Measurements from ENCODE around the gene BPHL.
"Not testable (repeated sequence)": the region's sequence is repeated elsewhere in the genome, so short reads cannot be mapped to it uniquely, and the experiment has no call there.

DNA sequence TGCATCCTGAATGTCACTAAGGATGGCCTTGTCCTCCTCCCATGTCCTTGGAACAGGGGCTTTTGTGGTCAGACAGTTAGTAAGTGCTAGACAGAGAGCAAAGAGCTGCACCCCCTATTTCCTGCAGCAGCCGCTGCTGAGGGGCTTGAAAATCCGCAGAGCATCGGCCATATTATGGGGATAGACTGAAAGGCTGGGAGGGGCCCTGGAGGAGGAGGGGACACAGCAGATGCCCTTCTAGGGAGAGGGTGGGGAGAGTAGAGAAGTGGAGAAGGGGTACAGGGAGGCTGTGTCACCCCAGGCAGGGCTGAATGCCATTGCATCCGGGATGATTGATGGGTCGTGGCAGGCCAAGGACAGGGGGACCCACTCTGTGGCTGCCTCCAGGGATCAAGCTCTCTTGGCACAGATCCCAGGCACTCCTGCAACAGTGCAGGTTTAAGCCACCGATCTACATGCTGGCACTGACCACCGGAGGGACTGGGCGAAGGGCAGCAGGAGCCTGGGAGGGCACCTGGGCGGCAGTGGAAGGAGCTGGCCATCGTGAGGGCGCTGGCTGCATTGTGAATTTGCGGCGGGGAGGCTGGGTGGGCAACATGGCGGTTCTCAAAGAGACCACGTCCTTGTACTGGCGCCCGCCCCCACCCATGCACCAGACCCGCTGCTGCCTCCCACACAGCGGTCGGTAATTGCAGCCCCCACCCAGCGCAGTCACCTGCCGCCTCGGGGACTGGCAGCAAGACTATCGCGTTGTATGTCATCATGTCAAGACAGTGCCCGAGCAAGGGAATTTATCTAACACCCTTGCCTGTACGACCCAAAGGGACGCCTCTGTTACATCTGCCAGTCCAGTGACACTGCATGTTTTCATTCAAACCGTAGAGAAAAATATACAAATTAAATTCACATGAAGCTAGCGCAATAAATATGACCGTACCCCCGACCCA lies 37.9 kb downstream of the BPHL start:
- not testable (repeated sequence) for TF ChIP-seq POLR2A (IDR thresholded peaks at IDR 0.05)
- TF ChIP-seq, protein P1, sequence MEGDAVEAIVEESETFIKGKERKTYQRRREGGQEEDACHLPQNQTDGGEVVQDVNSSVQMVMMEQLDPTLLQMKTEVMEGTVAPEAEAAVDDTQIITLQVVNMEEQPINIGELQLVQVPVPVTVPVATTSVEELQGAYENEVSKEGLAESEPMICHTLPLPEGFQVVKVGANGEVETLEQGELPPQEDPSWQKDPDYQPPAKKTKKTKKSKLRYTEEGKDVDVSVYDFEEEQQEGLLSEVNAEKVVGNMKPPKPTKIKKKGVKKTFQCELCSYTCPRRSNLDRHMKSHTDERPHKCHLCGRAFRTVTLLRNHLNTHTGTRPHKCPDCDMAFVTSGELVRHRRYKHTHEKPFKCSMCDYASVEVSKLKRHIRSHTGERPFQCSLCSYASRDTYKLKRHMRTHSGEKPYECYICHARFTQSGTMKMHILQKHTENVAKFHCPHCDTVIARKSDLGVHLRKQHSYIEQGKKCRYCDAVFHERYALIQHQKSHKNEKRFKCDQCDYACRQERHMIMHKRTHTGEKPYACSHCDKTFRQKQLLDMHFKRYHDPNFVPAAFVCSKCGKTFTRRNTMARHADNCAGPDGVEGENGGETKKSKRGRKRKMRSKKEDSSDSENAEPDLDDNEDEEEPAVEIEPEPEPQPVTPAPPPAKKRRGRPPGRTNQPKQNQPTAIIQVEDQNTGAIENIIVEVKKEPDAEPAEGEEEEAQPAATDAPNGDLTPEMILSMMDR (IDR thresholded peaks at IDR 0.05) = not testable (repeated sequence)

All from testis (tissue), 2 donors.